Measurements from ENCODE around the gene ME3.

Gene ME3

GRCh38 chr11:86495351-86495750 is 177.1 kb downstream of the ME3 start:
- no peak for DNase-seq (ENCODE audit: low read depth)
- H3K4me3 ChIP-seq (ENCODE audit: low read depth, low read length): no peak overlapping the region
- no peak for TF ChIP-seq CTCF (IDR thresholded peaks at IDR 0.05; ENCODE audit: insufficient read depth, low read depth, low read length, missing control alignments)

- no peak for DNase-seq (ENCODE audit: low read depth)
- H3K4me3 ChIP-seq (ENCODE audit: low read depth, low read length): no peak overlapping the region
- no peak for TF ChIP-seq CTCF (IDR thresholded peaks at IDR 0.05; ENCODE audit: insufficient read depth, low read depth, low read length, missing control alignments)
Observed at GRCh38 chr11:86492370-86493010, 179.9 kb downstream of the ME3 start.

- DNase-seq (ENCODE audit: low read depth): no peak
- no peak for TF ChIP-seq CTCF (IDR thresholded peaks at IDR 0.05; ENCODE audit: insufficient read depth, low read depth, low read length, missing control alignments)
- no peak overlapping the region for H3K4me3 ChIP-seq (ENCODE audit: low read depth, low read length)
Observed at GRCh38 chr11:86491027-86491426, 181.4 kb downstream of the ME3 start.

- H3K4me3 ChIP-seq (ENCODE audit: low read depth, low read length): no peak overlapping the region
- no peak for TF ChIP-seq CTCF (IDR thresholded peaks at IDR 0.05; ENCODE audit: insufficient read depth, low read depth, low read length, missing control alignments)
- DNase-seq (ENCODE audit: low read depth): no peak
Observed at GRCh38 chr11:86490582-86490981, 181.8 kb downstream of the ME3 start.

GRCh38 chr11:86489442-86489841 is 183.0 kb downstream of the ME3 start:
- DNase-seq (ENCODE audit: low read depth): no peak
- TF ChIP-seq CTCF (IDR thresholded peaks at IDR 0.05; ENCODE audit: insufficient read depth, low read depth, low read length, missing control alignments): no peak
- no peak overlapping the region for H3K4me3 ChIP-seq (ENCODE audit: low read depth, low read length)

- DNase-seq (ENCODE audit: low read depth): no peak
- no peak overlapping the region for H3K4me3 ChIP-seq (ENCODE audit: low read depth, low read length)
- no peak for TF ChIP-seq CTCF (IDR thresholded peaks at IDR 0.05; ENCODE audit: insufficient read depth, low read depth, low read length, missing control alignments)
Observed at GRCh38 chr11:86488553-86488952, 183.9 kb downstream of the ME3 start.

GRCh38 chr11:86487671-86488070 is 184.7 kb downstream of the ME3 start:
- DNase-seq (ENCODE audit: low read depth): no peak
- no peak overlapping the region for H3K4me3 ChIP-seq (ENCODE audit: low read depth, low read length)
- no peak for TF ChIP-seq CTCF (IDR thresholded peaks at IDR 0.05; ENCODE audit: insufficient read depth, low read depth, low read length, missing control alignments)

Measured in GM12865 (cell line).